ENCODE data around the gene C2orf49. TPM values are rescaled to one million over a fixed set of nuclear protein-coding genes. Genes with fewer than 3 reads are reported as not detected.

Gene C2orf49
- total and polyA plus RNA-seq, 2 experiments from 2014 or later = 16.9 to 19.6 TPM

DNA sequence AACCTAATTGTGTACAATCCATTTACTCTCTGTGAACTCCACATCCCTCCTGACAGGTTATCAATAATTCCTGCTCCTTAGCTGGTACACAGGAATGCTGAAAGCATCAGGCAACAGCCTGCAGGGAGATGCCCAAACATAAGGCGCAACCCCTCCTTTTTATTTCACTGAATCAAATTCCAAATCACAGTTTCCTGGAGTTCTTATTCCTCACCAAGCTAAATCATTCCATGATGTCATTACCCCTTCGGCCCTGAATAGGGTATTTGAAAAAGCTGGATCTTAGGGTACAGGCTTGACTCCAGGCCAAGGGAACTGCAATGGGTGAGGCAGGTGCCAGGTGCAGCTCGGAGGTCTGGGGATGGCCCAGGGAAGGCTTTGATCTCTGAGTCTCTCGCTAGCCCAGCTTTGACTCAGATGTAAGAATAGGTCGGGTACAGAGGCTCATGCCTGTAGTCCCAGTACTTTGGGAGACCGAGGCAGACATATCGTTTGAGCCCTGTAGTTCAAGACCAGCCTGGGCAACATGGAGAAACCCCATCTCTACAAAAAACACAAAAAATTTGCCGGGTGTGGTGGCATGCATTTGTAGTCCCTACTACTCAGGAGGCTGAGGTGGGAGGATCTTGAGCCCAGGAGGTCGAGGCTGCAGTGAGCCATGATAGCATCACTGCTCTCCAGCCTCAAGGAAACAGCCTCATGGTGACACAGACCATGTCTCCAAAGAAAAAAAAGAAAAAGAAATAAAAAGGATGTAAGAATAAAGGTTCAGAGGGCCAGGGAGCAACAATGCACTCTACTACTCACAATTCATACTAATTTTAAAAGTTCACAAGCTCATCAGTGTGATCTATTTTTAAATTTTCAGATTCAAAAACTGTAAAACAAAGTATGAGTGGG, 54.7 kb downstream of the C2orf49 start:
- 96% methylated on average over 9 of the region's 9 CpGs for WGBS (ENCODE audit: low lambda C conversion rate, missing lambda C conversion rate)
- H3K4me1 ChIP-seq (ENCODE audit: insufficient read depth) = no peaks in the 10 kb centered on the region
- H3K9me3 ChIP-seq (ENCODE audit: low read depth) = no peaks in the 10 kb centered on the region
- no peak overlapping the region for H3K4me2 ChIP-seq
- no peaks in the 10 kb centered on the region for H4K20me1 ChIP-seq (ENCODE audit: insufficient read depth, poor library complexity, severe bottlenecking)
- TF ChIP-seq, protein P1, sequence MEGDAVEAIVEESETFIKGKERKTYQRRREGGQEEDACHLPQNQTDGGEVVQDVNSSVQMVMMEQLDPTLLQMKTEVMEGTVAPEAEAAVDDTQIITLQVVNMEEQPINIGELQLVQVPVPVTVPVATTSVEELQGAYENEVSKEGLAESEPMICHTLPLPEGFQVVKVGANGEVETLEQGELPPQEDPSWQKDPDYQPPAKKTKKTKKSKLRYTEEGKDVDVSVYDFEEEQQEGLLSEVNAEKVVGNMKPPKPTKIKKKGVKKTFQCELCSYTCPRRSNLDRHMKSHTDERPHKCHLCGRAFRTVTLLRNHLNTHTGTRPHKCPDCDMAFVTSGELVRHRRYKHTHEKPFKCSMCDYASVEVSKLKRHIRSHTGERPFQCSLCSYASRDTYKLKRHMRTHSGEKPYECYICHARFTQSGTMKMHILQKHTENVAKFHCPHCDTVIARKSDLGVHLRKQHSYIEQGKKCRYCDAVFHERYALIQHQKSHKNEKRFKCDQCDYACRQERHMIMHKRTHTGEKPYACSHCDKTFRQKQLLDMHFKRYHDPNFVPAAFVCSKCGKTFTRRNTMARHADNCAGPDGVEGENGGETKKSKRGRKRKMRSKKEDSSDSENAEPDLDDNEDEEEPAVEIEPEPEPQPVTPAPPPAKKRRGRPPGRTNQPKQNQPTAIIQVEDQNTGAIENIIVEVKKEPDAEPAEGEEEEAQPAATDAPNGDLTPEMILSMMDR (IDR thresholded peaks at IDR 0.05; ENCODE audit: poor library complexity) = no peak
- TF ChIP-seq EZH2 (IDR thresholded peaks at IDR 0.05; ENCODE audit: borderline replicate concordance) (no peak), EZH2phosphoT487 (IDR thresholded peaks at IDR 0.05; ENCODE audit: low read depth, severe bottlenecking, unreplicated experiment) (no peak)
- peaks cover 23% of the 10 kb centered on the region for H3K79me2 ChIP-seq
- no peak overlapping the region for H3K4me3 ChIP-seq
- H3K27me3 ChIP-seq = no peaks in the 10 kb centered on the region
- H3K27ac ChIP-seq = no peak overlapping the region
- no peaks in the 10 kb centered on the region for H3K36me3 ChIP-seq (replicated peaks; ENCODE audit: insufficient read depth, low read depth)
- H3K9me2 ChIP-seq (replicated peaks; ENCODE audit: insufficient read depth) = no peaks in the 10 kb centered on the region
- no peak overlapping the region for H2AFZ ChIP-seq
- no peak for DNase-seq (ENCODE audit: low spot score)

DNA sequence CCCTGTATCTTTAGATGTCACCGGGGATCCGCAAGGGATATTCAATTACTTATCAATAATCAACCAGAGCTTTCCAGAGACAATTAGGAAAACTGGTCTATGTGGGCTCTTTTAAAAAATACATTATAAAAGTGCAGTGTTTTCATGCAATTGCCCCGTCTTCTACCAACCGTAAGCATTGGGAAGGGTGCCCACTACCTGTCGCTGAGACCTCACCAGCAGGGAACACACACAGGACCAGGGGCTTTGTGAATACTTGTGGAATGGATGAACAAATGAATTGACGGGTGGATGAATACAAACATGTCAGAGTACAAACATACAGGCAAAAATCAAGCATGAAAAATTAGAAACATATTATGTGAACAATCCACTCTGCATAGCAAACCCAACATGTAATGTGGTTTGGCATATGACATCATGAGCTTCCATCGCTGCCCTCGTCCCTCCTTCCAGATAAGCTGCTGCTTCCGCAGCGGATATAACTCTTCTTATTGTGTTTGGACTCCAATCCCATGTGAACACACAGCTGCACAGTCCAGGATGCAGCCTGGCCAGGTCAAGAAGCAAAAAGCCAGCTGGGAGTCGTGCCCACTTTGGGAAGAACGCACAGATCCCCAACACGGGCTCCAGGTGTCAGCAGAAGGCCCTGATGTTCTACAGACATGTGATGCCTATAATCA, 56.2 kb downstream of the C2orf49 start:
- Histone ChIP-seq H3K27ac (no peak overlapping the region), H3K9me3 (ENCODE audit: low read depth) (no peaks in the 10 kb centered on the region), H3K79me2 (peaks cover 23% of the 10 kb centered on the region), H3K4me3 (no peak overlapping the region), H2AFZ (no peak overlapping the region), H3K4me1 (ENCODE audit: insufficient read depth) (no peaks in the 10 kb centered on the region), H3K27me3 (no peaks in the 10 kb centered on the region), H3K4me2 (no peak overlapping the region), H4K20me1 (ENCODE audit: insufficient read depth, poor library complexity, severe bottlenecking) (no peaks in the 10 kb centered on the region), H3K9me2 (replicated peaks; ENCODE audit: insufficient read depth) (no peaks in the 10 kb centered on the region), H3K36me3 (replicated peaks; ENCODE audit: insufficient read depth, low read depth) (no peaks in the 10 kb centered on the region)
- no peak for DNase-seq (ENCODE audit: low spot score)
- TF ChIP-seq EZH2phosphoT487 (IDR thresholded peaks at IDR 0.05; ENCODE audit: low read depth, severe bottlenecking, unreplicated experiment) (no peak), EZH2 (IDR thresholded peaks at IDR 0.05; ENCODE audit: borderline replicate concordance) (no peak)
- TF ChIP-seq, protein P1 (IDR thresholded peaks at IDR 0.05; ENCODE audit: poor library complexity) = no peak
- 95% methylated on average over 13 of the region's 13 CpGs for WGBS (ENCODE audit: low lambda C conversion rate, missing lambda C conversion rate)

DNA sequence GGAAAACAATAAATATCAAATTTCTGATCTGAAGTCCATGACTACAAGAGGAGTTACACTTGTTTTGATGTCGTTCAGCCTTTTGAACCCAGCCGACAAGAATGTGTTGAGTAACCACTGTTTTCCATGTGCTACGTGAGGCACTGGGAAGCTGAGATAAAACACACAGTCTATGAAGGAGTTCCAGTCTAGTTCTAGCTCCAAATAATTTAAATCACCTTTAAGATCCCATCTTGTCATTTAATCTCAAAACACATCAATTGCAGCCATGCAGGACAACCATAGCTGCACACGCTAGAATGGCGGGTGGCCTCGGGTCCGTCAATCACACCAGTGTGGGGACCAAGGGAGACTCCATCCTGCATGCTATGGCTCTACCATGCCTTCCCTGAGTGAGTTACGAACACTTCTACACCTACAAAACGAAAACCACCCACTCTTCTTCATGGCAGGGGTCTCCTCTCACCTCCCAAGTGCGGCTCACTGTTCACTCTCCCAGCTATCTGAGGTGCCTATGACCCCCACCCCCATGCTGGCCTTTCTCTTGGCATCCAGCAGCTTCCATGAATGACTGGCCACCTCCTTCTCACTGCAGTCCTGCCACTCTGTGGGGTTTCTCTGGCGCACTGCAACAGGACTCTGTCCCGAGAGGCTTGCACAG, 57.7 kb downstream of the C2orf49 start:
- H3K27ac ChIP-seq = no peak overlapping the region
- 93% methylated on average over 12 of the region's 12 CpGs for WGBS (ENCODE audit: low lambda C conversion rate, missing lambda C conversion rate)
- no peaks in the 10 kb centered on the region for H3K9me3 ChIP-seq (ENCODE audit: low read depth)
- no peak overlapping the region for H3K4me3 ChIP-seq
- no peak for TF ChIP-seq EZH2phosphoT487 (IDR thresholded peaks at IDR 0.05; ENCODE audit: low read depth, severe bottlenecking, unreplicated experiment)
- TF ChIP-seq, protein P1 (IDR thresholded peaks at IDR 0.05; ENCODE audit: poor library complexity) = no peak
- no peak for TF ChIP-seq EZH2 (IDR thresholded peaks at IDR 0.05; ENCODE audit: borderline replicate concordance)
- no peaks in the 10 kb centered on the region for H3K9me2 ChIP-seq (replicated peaks; ENCODE audit: insufficient read depth)
- H4K20me1 ChIP-seq (ENCODE audit: insufficient read depth, poor library complexity, severe bottlenecking) = no peaks in the 10 kb centered on the region
- H3K27me3 ChIP-seq = no peaks in the 10 kb centered on the region
- H2AFZ ChIP-seq = no peak overlapping the region
- DNase-seq (ENCODE audit: low spot score) = no peak
- H3K4me2 ChIP-seq = no peak overlapping the region
- no peaks in the 10 kb centered on the region for H3K4me1 ChIP-seq (ENCODE audit: insufficient read depth)
- no peaks in the 10 kb centered on the region for H3K36me3 ChIP-seq (replicated peaks; ENCODE audit: insufficient read depth, low read depth)
- peaks cover 23% of the 10 kb centered on the region for H3K79me2 ChIP-seq

All from hepatocyte (in vitro differentiated cells).